HG03342 (cell line): ENCODE measurements around the gene RASGEF1B.
"Not testable (repeated sequence)": the region's sequence is repeated elsewhere in the genome, so short reads cannot be mapped to it uniquely, and the experiment has no call there.

Experiments used
- ATAC-seq: cut with Tn5 transposase; IDR thresholded peaks from one replicate; pipeline ENCODE4 v1.9.1; 2021; ENCODE audit warnings: mild to moderate bottlenecking, moderate library complexity; ENCODE audit not compliant: unreplicated experiment

RASGEF1B gene

GRCh38 chr4:81498551-81499099 is 26.9 kb upstream of the RASGEF1B start:
- ATAC-seq, result no peak

DNA sequence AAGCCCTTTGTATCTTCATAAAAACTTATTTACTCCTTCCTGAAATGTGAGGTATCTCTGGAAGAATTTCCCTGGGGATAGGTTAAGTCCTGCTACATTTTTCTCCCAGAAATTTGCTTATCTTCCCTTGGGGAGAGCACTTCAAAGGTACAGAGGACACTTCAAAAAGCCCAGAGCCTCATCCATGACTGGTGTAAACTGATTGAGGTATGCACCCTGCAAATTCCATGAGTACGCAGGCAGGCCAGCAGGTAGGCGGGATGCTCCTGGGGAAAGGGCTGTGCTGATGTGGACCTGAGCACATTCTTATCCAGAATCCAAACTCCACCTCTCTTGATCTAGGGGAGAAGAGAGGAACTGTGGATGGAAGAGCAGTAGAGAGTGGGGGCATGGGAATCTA is 26.3 kb upstream of the RASGEF1B start:
- ATAC-seq, result no peak

DNA sequence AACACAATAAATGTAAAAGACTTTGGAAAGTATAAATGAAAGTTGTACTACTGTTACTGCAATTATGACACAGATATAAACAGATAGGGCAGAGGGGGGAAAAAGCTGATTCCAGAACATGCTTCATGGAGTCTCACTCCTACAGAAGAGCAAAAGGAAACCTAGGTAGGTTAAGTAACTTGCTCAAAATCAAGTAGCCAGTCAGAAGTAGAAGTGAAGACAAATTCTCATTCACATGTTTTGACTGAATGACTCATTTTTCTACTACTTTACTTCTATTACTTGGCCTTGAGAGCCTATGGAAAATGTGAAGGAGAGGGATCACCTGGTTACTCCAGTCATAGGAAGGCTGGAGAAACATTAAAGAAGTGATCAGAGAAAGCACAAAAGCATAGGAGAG is 23.6 kb upstream of the RASGEF1B start:
- ATAC-seq, result no peak

DNA sequence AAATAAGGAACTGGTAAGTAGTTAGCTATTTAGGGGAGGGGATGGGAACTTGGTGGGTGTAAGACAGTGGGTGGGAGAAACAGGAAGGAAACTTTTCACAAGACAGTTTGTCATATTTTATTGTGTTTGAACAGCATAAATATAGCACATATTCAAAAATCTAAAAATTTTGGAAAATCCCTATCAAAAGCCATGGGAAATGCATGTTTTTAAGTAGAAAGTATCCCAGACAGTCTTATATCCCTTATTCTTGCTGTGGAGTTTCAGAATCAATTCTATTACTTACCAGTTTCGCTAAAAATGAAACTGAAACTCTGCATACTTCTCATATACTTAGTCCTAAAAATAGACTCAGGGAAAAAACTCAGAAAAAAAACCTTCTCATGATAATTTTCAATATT is 22.3 kb upstream of the RASGEF1B start:
- ATAC-seq, result peak; percentile 89

DNA sequence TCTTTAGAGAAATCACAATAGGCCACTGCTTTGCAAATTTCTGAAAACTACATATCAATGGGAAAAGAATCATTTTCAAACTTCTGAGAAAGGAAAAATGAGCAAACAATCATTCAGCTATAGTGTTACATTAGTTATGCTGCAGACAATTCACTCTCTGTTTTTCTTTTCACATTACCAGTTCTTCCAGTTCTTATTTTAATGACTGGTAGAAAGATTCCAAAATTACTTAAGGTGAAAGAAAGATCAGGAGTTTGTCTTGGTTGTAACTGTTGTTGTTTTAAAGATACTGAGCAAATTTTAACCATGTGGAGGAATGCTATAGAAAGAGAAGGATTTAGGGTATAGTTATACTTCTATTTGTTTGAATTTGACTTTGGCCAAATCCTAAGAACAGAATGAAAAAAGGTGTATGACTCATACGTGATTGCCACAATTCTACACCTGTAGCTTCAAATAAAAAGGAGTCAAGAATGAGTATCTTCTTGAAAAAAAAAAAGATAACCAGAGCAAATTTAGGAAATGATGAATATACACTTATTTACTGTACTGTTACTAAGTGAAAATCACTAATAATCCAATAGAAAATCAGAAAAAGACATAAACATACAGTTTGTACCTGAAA is 21.0 kb upstream of the RASGEF1B start:
- no peak for ATAC-seq

- peak; percentile 41 for ATAC-seq
Observed at GRCh38 chr4:81491943-81492342, 20.2 kb upstream of the RASGEF1B start.

DNA sequence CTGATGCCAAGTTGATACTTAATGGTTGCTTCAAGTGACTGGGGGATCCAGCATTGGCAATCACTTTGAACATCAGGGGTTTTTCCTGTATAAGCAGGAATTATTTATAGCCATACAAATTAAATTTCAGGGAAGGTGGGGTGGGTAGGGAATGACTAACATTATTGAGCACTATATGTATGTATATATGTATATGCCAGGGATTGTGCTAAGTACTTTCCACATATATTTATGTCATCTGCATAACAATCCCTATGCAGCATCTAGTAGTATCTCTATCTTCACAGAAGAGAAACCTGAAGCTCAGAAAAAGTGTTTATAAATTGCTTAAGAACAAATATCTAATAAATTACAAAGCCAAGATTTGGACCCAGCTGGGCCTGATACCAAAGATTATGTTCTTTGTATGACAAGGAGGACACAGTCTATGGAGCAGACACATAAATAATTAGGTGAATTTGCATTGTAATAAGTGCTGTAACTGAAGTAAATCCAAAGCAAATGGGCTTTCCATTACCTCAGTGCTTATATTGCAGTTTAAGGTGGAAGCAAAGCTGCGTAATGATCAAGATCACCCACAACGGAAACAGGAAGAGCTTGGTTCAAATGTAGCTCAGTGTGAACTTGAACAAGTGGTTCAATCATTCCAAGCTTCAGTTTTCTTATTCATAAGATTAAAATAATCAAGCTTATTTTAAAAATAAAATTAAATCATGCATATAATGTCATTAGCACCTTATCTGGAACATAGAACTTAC is 18.9 kb upstream of the RASGEF1B start:
- no peak for ATAC-seq

GRCh38 chr4:81486502-81486901 is 14.8 kb upstream of the RASGEF1B start:
- no peak for ATAC-seq

GRCh38 chr4:81485310-81485980 is 13.7 kb upstream of the RASGEF1B start:
- ATAC-seq, result no peak

DNA sequence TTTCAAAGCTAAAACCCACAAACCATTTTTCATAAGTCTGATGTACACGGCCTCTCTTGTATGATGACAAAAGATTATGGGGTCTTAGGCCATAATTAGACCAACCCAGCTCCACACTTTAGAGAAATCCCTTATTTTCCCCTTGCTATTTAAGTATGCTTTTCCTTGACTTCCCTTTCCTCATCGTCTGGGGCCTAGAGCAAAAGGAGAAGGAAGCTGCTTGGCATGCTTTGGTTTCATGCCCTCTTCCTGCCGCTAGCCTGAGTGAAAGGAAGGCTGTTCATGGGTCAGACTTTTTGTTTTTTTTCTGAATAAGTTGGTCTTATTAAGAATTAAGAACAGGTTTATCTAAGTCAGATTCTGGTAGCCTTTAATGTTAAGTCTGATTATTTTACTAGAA is 10.6 kb upstream of the RASGEF1B start:
- no peak for ATAC-seq

DNA sequence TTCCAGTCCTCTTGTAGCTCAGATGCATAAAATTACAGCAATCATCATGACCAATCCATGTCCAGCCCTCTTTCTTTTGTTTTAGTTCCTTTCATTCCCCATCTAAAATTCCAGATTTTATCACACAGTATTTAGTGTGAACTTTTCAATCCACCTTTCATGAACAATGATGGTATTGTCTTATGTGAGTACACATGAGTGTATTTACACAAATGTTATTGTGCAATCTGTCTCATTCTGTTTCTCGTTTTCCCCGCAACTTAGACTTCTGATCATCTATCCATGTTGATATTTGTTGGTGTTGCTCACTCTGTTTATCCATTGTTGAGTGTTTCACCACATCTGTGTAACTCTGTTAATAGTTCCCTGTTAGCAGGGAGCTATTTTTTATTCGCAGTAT is 9.4 kb upstream of the RASGEF1B start:
- no peak for ATAC-seq

DNA sequence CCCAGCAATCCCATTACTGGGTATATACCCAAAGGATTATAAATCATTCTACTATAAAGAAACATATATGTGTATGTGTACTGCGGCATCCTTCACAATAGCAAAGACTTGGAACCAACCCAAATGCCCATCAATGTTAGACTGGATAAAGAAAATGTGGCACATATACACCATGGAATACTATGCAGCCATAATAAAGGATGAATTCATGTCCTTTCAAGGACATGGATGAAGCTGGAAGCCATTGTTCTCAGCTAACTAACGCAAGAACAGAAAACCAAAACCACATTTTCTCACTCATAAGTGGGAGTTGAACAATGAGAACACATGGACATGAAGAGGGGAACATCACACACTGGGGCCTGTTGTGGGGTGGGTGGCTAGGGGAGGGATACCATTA is 7.9 kb upstream of the RASGEF1B start:
- not testable (repeated sequence) for ATAC-seq

- not testable (repeated sequence) for ATAC-seq
Observed at GRCh38 chr4:81473331-81474265, 1.9 kb upstream of the RASGEF1B start.

- peak; percentile 56 for ATAC-seq
Observed at GRCh38 chr4:81472281-81473182, 825 bp upstream of the RASGEF1B start.

DNA sequence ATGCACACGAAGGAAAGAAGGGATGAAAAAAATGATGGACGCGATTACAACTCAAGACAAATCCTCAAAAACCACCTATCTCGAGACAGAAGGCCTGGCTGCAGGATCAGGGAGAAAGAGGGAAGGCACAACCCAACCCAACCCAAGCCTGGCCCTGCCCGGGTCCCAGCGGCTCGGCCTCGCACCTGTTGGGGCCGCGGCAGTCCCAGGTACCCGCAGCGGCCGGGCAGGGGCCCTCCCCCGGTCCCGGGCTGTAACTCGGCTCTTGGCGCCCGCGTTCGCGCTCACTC is 464 bp downstream of the RASGEF1B start:
- ATAC-seq, result no peak

DNA sequence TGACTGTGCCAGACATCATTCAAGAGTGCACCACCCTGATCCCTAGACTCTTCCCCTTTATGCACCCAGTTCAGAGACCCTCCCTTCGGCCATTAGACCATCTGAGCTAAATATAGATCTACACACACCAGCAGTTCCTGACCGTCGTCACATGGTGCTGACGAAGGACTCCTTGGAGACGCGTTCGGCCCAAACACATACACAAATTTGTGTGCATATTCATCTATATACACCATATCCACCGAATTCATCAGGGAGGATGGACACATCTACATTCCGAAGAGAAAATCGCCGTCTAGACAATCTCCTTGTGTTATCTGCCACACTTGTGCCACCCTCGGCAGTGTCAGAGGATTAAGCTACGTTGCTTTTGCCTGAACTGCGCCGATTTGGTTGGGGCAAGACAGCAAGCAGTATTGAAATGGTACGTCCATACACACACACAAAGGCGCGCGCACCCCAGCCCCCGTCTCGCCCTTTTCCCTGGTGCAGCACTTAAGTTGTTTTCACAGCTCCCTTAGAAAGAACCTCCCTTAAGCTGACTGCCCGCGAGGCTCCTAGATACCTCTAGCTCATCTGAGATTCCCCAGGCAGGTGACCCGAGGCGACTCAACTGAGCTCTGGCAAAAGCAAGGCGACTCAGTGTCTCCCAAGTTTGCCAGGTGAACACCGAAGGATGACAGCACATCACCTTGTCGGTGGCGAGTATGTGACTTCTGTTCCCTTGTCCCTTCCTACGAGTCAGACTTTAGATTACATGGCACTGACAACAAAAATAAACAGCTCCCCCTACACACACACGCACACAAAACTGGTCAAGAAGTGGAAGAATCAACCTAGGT is 1.0 kb downstream of the RASGEF1B start:
- no peak for ATAC-seq

GRCh38 chr4:81469781-81470455 is 1.8 kb downstream of the RASGEF1B start:
- no peak for ATAC-seq

DNA sequence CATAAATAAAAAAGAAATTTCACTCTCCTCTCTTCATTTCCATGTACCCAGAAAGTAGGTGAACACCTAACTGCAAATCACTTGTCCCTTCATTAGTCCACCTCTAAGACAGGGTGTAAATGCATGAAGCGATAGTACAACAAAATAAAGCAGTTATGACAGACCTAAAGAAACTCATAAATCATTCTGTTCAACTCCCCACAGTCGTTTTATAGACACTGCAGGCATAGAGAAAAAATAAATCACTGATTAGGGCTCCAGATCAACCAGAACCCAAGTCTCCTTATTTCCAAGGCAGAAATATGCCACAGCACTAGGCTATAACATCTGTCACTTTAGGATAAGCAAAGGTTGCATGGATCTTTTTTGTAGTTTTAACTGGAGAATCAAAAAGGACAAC is 3.0 kb downstream of the RASGEF1B start:
- ATAC-seq, result no peak

- no peak for ATAC-seq
Observed at GRCh38 chr4:81467672-81467964, 4.1 kb downstream of the RASGEF1B start.
